A549 treated with ZK216348 at 1 μM for 4 hours (cell line): ENCODE data around the gene H2BW1. TPM values are rescaled to one million over a fixed set of nuclear protein-coding genes. Genes with fewer than 3 reads are reported as not detected.

Experiments used
- total RNA-seq: library from RNA; stranded (reverse); fragments of 200-300 nt; extraction: Qiagen RNA extraction; gene quantifications from 5 replicates; pipeline ENCODE4 v1.2.3, GENCODE V29; 2022; ENCODE audit warnings: low read depth

Gene H2BW1
- total RNA-seq, result not detected in 5 replicates

GRCh38 chrX:104013606-104014005 lies at the start of gene H2BW1:
Gene H2BW1 (minus strand): TSS chrX:104013708. CDS start chrX:104013576, 132 bp downstream.

GRCh38 chrX:104039689-104040505 lies 26.4 kb upstream of the H2BW1 start, which contains the start of gene H2BW2:
Gene H2BW2 (plus strand): TSS chrX:104039956. CDS start chrX:104039995, 39 bp downstream.

GRCh38 chrX:103962411-103963278 lies 50.9 kb downstream of the H2BW1 start, which contains the start of gene TMSB15B:
Gene TMSB15B (plus strand): TSS chrX:103962627.

Other genes with a start within 250 kb of the H2BW1 start
- not detected in 5 replicates for gene PLP1, start 236.9 kb downstream of the H2BW1 start, total RNA-seq
- gene RAB9B, start 181.5 kb downstream of the H2BW1 start, total RNA-seq, result 0.04 TPM in 1 of 5 replicates, not detected in the others
- 4.1 to 7.8 TPM (median 6.1 TPM) in 5 replicates for gene TMSB15B, start 51.1 kb downstream of the H2BW1 start, total RNA-seq
- gene H2BW2, start 26.2 kb upstream of the H2BW1 start, total RNA-seq, result not detected in 5 replicates
- 0.09 to 0.24 TPM (median 0.12 TPM) in 4 of 5 replicates, not detected in the other for gene TMSB15C, start 62.5 kb upstream of the H2BW1 start, total RNA-seq
- gene ZCCHC18, start 98.8 kb upstream of the H2BW1 start, total RNA-seq, result 0.29 to 0.51 TPM in 2 of 5 replicates, not detected in the others
- 3.4 to 5.9 TPM (median 5.3 TPM) in 5 replicates for gene SLC25A53, start 143.3 kb upstream of the H2BW1 start, total RNA-seq
- 8.8 to 19.4 TPM (median 17.3 TPM) in 5 replicates for gene FAM199X, start 152.7 kb upstream of the H2BW1 start, total RNA-seq
- 0.14 to 0.16 TPM in 2 of 5 replicates, not detected in the others for gene ESX1, start 241.2 kb upstream of the H2BW1 start, total RNA-seq